Upper lobe of left lung (tissue), 4 donors: Measurements from ENCODE around the gene CSNK2B.

Experiments used
- CTCF ChIP-seq, 6 experiments: fragments of 450-650 bp in 4 of 6; fragments of 200-600 bp in 2 of 6; sonication (generic) in 2 of 6; IDR thresholded peaks; one replicate each; pipeline ENCODE4 v1.5.1; 2016 to 2019; ENCODE audit warnings: antibody characterized with exemption in 6 of 6
- EP300 ChIP-seq, 4 donors: sonication (generic); formaldehyde crosslinking; IDR thresholded peaks; one replicate each; pipeline ENCODE4 v1.5.1; 2017; ENCODE audit warnings: antibody characterized with exemption in 4 of 4, control low read depth in 2 of 4
- POLR2A ChIP-seq, 4 donors: fragments of 450-650 bp; IDR thresholded peaks; one replicate each; pipeline ENCODE4 v1.5.1; 2016 to 2017; ENCODE audit warnings: antibody characterized with exemption in 4 of 4, mild to moderate bottlenecking in 2 of 4
- POLR2AphosphoS5 ChIP-seq, 2 donors: sonication (generic); formaldehyde crosslinking; IDR thresholded peaks; one replicate each; pipeline ENCODE4 v1.5.1; 2017; ENCODE audit warnings: antibody characterized with exemption in 2 of 2

GRCh38 chr6:31687321-31687720 lies 21.4 kb downstream of the CSNK2B start:
- TF ChIP-seq POLR2A (IDR thresholded peaks at IDR 0.05), result no peak
- TF ChIP-seq POLR2AphosphoS5 (IDR thresholded peaks at IDR 0.05), result no peak
- no peak for TF ChIP-seq CTCF (IDR thresholded peaks at IDR 0.05)
- no peak for TF ChIP-seq EP300 (IDR thresholded peaks at IDR 0.05)
